H1 (cell line): Measurements from ENCODE around the gene TTC29. TPM values are rescaled to one million over a fixed set of nuclear protein-coding genes. Genes with fewer than 3 reads are reported as not detected.

Source experiments
- ASH2L ChIP-seq: fragments of 200-600, 300-600 bp; sonication (generic); IDR thresholded peaks from one replicate; pipeline ENCODE4 v1.7.1; 2017; ENCODE audit warnings: low read length
- USF2 ChIP-seq: IDR thresholded peaks from 2 replicates; pipeline ENCODE4 v1.6.1; 2011; ENCODE audit warnings: low read length, improper control_type of control experiment
- polyA plus RNA-seq, 7 experiments: library from polyadenylated mRNA; depleted of rRNA in 3 of 7; stranded (reverse) in 5 of 7; unstranded in 2 of 7; fragments of >200 nt in 5 of 7; fragments of 200-250 nt in 2 of 7; gene quantifications; 1 replicate in 5 of 7; 2 replicates in 1 of 7; 4 replicates in 1 of 7; pipeline versions ENCODE4 v1.2.1 to v1.2.3, GENCODE V29; 2011 to 2013; ENCODE audit warnings: missing spikeins in 2 of 7, mixed read lengths in 2 of 7
- total RNA-seq: library from RNA; stranded (reverse); fragmentation: NEBNext Ultra II Directional; extraction: Animal tissue kit (Norgen Biotek cat#: 25700); gene quantifications from 2 replicates; pipeline ENCODE4 v1.2.1, GENCODE V29; 2021

The TTC29 gene
- total and polyA plus RNA-seq, 2 of the 8 experiments (the other 6 are each of a cell fraction or from before 2014, with no cell fraction given), result 0.28 TPM; not detected in 1

GRCh38 chr4:146943691-146944375, 1.8 kb downstream of the TTC29 start (continued):
- no peak for TF ChIP-seq ASH2L
- no peak for TF ChIP-seq USF2
